Activated CD8-positive, alpha-beta memory T cell treated with anti-CD3 and anti-CD28 coated beads for 48 hours (primary cell): Measurements from ENCODE around the gene IL20.

ENCODE experiments used
- DNase-seq, 3 experiments: peaks; one replicate each; pipeline ENCODE4 v3.0.0-alpha.2; 2020; ENCODE audit warnings: low read depth in 2 of 3, low spot score in 2 of 3

The IL20 gene

DNA sequence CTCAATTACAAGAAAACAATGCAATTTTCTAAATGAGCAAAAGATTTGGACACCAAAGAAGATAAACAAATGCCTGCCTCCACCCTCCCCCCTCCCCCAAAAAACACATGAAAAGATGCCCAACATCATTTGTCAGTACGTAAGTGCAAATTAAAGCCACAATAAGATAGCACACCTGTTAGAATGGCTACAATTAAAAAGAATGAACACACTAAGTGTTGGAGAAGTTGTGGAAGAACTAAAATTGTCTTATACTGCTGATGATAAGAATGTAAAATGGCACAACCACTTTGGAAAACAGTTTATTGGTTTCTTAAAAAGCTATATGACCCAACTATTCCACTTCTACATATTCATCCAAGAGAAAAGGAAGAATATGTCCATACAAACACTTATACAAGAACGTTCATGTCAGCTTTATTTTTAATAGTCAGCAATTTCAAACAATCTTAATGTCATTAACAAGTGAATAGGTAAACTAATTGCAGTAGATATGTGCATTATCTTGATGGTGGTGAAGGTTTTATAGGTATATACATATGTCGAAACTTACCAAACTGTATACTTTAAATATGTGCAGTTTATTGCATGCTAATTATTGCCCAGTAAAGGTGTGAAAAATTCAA, 10.4 kb downstream of the IL20 start:
- no peak for DNase-seq

- no peak for DNase-seq
These were observed 13.0 kb downstream of the IL20 start for GRCh38 chr1:206878456-206878855.

DNA sequence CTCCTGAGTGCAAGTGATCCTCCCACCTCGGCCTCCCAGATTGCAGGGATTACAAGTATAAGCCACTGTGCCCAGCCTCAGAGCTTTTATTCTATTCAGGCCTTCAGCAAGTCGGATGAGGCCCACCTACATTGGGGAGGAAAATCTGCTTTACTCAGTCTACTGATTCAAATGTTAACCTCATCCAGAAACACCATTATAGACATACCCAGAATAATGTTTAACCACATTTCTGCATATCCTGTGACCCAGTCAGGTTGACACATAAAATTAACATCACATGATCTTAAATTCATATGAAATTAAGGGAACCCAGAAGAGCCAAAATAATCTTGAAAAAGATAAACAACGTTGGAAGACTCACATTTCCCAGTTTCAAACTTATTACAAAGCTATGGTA, 14.9 kb downstream of the IL20 start:
- DNase-seq: no peak

DNA sequence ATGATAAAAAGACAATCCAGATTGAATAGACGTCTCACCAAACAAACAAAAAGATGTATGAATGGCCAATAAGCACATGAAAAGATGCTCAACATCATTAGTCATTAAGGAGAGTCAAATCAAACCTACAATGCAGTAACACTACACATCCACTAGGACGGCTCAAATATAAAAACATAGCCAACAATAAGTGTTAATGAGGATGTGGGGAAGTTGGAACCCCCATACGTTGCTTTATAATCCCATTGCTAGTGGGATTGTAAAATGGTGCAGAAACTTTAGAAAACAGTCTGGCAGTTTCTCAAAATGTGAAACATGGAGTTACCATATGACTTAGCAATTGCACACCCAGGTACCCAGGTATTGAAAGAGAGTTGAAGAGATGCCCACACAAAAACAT, 17.1 kb downstream of the IL20 start:
- no peak for DNase-seq

GRCh38 chr1:206883160-206883559, 17.7 kb downstream of the IL20 start:
- no peak for DNase-seq

DNA sequence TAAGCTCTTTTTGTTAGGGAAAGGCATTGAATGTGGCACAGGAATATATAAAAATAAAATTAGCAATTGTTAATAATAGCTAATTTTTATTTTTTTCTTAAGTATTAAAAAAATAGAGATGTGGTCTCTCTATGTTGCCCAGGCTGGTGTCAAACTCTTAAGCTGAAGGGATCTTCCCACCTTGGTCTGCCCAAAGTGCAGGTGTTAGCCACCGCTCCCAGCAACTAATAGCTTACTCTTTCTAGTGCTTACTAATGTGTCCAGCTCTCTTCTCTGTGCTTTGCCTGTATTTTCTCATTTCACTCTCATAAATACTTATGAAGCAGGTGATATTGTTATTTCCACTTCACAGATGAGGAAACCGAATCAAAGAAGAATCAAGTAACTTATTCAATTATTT, 18.5 kb downstream of the IL20 start:
- no peak for DNase-seq

- no peak for DNase-seq
These were observed 20.1 kb downstream of the IL20 start for GRCh38 chr1:206885341-206886060.

GRCh38 chr1:206886831-206887230, 21.4 kb downstream of the IL20 start:
- DNase-seq: no peak

GRCh38 chr1:206887701-206888100, 22.3 kb downstream of the IL20 start:
- DNase-seq: no peak

GRCh38 chr1:206890125-206891060, 25.0 kb downstream of the IL20 start:
- no peak for DNase-seq

DNA sequence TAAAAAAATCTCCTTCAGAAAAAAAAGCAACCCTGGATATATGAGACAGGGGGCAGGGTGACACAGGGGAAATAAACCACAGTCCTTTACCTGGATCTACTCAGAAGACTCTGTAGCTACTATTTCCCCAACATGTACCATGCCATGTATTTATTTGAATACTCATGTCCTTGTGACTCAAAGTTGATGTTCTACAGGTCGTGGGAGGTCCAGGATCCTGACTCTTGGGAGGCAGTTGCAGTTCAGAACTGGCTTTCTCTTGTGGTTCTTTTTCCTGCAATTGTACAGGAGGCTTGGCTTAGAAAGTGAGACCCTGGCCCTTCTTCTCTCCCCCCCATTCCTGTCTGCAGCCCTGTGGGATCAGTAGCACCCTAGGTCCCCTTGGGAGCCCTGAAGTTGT, 26.0 kb downstream of the IL20 start:
- no peak for DNase-seq

DNA sequence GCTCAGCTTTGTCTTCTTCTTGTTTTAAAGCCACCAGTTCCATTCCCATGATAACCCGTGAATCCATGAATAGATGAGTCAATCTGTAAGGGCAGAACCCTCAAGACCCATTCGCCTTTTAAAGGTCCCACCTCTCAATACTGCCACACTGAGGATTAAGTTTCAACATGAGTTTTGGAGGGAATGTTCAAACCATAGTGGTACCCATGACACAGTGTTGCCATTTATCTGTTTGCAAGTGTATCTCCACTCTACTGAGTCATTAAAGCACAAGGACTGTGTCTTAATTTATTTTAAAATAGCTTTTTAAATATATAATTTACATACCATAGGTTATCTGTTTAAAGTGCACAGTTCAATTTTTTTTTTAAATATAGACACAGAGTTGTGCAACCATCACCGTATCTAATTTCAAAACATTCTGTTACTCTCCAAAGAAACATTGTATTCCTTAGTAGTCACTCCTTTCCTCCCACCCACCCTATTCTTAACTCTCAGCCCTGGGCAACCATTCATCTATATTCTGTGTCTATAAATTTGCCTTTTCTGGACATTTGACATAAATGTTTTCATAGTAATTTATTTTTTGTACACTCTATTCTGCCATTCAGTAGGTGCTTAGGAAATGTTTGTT, 27.0 kb downstream of the IL20 start:
- DNase-seq: no peak

GRCh38 chr1:206893380-206893779, 28.0 kb downstream of the IL20 start:
- DNase-seq: no peak

DNA sequence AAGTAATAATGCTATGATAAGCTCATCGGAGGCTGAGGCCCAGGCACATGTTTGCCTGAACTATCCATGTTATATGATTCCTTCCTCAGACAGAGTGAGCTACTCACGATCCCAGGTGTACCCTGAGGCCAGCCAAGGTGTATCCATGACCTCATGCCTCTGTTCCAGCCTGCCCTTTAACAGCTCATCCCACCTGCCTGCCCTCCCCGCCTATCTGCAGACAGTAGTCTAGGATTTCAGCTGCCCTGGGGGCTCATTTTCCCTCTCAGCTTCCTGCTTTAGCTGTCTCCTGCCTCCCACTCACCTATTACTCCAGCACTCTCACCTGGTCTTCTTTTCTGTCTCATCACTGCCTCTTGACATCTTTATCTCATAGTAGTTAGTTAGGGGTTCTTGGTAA, 29.9 kb downstream of the IL20 start:
- no peak for DNase-seq

DNA sequence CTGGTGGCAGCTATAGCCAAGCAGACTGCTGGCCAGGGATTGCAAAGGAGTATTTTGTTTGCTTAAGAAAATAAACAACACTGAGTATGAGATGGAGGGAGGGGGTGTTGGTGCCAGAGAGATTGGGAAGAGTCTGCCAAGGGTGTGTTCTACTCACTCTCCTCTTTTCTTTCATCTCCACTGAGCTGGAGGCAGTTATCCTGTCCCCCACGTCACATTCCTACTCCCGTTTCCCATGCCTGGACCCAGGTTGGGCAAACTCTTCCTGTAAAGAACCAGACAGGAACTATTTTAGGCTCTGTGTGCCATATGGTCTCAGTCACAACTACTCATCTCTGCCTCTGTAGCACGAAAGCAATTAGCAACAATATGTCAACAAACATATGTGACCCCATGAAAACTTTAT, 30.4 kb downstream of the IL20 start:
- DNase-seq: no peak

GRCh38 chr1:206896261-206896660, 30.8 kb downstream of the IL20 start:
- no peak for DNase-seq

- DNase-seq: peak in 1 of 3 experiments; percentile 47
These were observed 31.8 kb downstream of the IL20 start, which contains the start of gene IL24 for GRCh38 chr1:206897175-206897574. Gene IL24 (plus strand): TSS chr1:206897443. CDS start chr1:206897833, 390 bp downstream.

GRCh38 chr1:206898089-206898914, 32.9 kb downstream of the IL20 start:
- no peak for DNase-seq

DNA sequence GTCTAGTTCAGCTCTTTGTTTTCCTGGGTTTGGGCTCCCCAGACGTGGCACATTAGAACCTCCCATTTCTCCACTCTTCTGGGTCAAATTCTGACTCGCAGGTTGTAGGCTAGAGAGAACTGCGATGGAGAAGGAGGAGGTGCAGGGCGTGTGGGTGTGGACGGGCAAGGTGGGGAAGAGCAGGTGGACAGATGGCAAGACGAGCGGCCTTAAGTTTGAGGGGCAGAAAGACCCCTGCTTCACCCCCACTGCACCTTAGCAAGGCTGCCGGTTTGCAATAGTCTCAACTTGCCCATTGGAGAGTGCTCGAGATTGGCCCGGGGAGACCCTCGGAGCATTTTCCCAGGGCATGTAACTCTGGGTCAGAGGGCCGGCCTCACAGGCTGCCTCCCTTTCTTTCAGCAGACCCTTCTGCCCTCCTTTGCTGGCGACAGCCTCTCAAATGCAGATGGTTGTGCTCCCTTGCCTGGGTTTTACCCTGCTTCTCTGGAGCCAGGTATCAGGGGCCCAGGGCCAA, 33.5 kb downstream of the IL20 start:
- no peak for DNase-seq

GRCh38 chr1:206899717-206900116, 34.3 kb downstream of the IL20 start:
- DNase-seq: no peak
